ENCODE measurements around the gene USH1G.
"Not testable (repeated sequence)": the region's sequence is repeated elsewhere in the genome, so short reads cannot be mapped to it uniquely, and the experiment has no call there.

The USH1G gene

DNA sequence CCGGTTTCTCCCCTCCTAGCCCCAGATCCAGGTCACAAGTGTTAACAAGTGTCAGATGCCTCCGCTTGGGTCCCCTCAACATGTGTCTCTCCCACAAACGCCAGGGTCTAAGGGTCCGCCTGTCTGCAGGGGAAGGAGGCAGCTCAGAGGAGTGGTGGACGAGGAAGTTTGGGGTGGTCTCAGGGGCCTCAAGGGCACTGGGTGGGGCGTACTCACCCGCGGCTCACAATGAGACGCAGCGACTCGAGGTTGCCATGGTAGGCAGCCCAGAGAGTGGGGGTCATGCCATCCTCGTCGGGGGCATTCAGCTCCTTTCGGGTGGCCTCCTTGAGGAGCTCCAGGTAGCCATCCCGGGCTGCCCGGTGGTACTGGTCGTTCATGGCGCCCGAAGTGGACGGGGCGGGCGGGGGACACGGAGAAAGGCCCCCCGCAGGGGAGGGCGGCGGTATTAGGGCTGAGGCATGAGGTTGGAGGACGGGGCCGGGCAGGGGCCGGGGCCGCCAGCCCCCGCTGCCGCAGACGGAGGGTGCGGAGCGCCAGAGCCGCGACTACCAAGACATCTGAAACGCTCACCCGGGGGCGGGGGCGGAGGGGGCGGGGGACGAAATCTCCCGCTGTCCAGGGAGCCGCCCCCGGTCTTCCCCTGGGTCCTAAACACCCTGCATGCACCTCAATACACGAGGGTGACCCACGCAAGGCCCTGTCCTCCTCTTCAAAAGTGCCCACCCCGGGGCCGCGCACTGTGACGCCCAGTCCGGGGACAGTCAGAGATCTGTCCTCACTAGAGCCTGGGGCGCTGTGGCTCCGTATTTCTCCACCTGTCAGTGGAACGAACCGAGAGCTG, at the start of gene USH1G:
TSS of gene USH1G (minus strand) at position 562 of the 844 bp plus-strand sequence. CDS start at position 380, 182 bp downstream.
- DNase-seq = no peak

DNA sequence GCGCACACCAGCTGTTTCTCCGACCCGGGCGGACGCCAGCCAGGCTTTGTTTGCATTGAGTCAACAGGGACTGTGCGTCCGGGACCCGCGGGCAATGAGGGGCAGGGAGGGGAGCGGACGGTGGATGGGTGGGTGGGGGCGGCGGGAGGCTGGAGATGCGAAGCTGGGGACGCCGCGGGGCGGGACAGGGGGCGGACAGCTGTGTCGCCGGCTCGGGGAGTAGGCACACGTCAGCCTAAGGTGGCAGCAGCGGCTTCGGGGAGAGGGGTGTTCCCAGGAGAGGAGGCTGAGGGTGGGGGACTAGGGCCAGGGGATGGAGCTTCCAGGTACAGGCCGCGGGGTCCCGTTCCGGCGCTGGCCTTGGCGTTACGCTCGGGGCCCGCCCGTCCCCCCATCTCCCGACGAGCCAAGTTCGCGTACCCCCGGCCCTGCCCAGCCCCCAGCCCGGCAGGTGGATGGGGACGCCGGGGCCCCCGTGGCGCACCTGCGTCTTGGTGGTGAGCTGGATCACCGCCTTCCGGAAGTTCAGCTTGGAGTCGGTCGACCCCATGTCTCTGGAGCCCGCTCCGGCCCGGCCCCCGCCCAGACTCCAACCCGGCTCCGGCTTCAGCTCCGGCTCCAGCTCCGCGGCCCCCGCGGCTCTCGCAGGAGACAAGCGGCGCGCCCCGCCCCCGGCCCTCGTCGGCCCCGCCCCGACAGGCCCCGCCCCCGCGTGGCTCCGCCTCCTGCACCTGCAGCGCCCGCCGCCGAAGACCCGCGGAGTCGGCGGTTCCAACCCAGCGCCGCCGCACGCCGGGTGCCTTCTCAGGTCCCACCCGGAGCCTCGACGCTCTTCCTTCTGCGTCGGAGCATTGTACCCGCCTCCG, 49.3 kb upstream of the USH1G start, which contains the start of gene HID1:
TSS of gene HID1 (minus strand) at position 653 of the 866 bp plus-strand sequence. CDS start at position 550, 103 bp downstream.
- DNase-seq = peak; percentile 58

DNA sequence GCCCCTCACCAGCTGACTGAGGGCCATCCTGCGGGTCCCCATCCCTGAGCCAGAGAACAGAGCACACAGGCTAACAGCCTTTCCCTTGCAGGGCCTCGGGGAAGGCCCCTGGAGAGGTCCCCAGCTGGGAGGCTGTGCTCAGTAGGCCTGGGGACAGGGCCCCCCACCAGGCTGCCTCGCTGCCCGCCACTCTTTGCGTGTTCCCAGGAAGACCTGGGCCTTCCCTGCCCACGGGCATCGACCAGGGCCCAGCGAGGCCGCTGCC, 48.7 kb upstream of the USH1G start:
- DNase-seq = no peak

DNA sequence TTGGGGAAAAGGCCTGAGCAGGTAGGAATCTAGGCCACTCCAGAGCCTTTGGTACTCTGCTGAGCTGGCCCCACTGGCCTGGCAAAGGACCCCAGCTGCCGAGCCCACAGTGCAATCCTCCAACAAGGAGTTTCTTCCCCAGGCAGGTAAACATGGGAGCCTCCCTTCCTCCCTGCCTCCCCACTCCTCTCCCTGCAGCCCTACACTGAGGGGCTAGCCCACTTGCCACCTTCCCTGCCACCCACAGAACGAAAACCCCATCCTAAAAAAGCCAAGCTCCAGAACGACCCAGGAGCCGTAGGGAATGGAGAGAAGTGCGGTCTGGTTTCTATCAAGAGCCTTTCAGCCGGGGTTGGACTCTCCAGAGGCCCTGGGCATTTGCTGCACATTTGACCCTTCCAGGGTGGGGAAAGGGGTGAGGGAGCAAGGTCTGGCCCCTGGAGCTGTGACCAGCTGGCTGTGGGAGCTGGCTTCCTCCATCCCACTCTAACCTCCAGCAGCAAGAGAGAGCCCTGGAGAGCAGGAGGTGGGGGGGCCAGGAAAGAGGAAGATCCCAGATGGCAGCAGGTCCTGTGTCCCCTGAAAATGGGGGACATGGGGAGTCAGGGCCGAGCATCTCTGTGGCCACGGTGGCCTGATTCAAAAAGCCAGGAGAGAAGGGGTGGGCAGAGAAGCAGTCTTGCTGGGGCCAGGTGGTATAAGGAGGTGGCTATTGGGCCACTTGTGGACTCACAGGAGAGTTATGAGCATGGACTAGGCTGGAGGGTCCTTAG, 48.2 kb upstream of the USH1G start:
- no peak for DNase-seq

DNA sequence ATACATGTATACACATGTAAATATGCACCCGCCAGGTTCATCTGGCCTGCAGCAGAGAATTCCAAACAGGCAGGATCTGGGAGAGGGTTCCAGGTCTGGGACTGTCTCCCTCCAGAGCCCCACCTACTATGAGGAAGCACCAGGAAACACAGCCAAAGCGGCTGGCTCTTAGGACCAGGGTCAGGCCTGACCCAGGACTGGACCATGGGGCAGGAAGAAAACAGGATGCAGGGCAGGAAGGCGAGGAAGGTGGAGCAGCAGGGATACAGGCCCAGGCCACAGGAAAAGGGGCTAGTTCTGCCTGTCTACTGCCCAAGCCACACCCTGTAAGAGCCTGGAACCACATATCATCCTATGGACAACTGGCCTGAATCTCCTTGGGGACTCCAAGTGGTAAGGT, 47.3 kb upstream of the USH1G start:
- DNase-seq = no peak

DNA sequence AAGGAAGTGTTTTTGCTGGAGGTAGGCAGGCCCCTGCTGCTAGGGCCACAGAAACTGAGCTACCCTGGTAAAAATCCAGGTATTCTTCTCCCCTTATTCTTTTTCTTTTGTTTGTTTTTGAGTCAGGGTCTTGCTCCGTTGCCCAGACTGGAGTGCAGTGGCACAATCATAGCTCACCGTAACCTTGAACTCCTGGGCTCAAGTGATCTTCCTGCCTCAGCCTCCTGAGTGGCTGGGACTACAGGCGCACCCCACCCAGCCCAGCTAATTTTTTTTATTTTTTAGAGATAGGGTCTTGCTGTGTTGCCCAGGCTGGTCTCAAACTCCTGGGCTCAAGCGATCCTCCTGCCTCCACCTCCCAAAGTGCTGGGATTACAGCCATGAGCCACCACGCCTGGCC, 46.4 kb upstream of the USH1G start:
- DNase-seq = not testable (repeated sequence)

DNA sequence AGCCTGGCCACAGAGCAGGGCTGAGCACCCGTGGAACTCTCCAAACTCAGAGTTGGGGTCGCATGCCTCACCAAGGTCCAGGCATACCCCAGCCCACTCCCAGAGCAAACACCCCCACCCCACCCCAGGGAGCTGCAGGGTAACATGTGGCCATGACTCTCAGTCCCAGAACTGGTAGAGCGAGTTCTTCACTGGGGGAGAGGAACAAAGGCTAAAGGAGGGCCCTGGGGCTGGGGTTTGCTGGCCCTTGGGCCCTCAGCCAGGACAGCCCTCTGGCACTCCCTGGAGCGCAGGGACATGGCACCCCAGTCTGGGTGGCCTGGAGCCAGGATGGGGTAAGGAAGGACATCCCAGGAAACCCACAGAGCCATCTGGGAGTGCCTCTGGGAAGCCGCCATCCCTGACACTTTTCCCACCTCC, 45.3 kb upstream of the USH1G start:
- DNase-seq = no peak

DNA sequence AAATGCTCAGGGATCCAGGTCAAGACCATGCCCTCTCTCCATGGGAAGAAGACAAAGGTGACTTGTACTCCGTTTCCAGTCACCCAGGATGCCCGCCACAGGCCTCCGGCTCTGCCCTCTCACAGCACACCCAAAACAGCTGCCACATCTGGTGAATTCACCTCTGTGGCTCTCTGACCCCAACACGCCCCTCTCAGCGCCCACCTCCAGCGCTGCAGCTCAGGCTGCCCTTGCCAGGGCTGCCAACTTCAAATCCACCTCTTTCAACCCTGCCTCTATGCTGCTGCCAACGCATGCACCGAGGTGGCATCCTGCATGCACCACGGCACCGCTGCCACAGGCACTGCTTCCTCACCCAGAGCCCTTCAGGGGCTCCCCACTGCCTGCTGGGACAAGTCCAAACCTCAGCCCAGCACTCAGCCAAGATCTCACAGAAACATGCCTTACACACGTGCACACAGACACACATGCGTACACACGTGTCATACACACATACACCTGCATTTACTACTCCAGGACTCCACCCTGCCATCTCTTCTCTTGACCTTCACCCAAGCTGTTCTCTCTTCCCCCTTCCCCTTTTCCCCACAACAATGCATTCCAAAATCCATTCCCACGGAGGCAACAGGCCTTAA, 42.0 kb upstream of the USH1G start:
- no peak for DNase-seq

DNA sequence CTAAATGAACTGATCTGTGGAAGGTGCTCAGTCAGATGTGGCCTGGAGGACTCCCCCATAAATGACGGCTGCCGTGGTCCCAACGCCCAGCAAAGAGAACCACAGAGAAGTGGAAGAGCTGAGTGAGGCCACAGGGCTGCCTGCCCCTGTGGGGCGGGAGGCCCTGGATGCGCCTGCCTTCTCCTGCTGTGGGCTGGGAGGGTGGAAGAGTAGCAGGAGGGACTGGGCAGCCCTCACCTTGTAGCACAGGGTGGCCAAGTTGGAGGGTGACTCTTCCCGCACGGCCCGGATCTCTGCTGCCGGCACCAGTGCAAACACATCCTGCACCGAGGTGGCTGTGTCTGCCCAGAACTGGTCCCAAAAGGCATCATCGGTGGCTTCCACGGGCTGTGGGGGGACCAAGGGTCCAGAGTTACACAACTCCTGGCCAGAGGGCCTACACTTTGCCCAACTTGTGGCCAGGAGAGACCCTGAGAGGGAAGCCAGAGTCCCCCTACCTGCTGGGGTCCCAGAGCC, 41.2 kb upstream of the USH1G start:
- no peak for DNase-seq

DNA sequence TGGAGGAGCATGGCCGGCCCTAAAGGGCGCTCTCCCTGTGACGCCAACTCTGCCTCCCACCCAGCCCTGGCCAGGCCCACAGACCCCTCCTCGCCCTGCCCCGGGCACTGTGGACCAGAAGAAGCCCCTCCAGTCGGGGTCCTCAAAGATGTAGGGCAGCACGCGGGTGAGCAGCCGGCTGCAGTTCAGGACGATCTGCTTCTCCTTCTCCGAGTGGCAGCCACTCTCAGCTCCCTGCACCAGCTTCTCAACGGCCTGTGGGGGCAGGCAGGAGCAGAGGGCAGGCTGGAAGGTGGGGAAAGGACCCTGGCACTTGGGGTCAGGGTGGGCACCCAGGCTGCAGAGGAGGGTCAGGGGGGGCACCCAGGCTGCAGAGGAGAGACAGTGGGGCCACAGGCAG, 40.6 kb upstream of the USH1G start:
- no peak for DNase-seq

DNA sequence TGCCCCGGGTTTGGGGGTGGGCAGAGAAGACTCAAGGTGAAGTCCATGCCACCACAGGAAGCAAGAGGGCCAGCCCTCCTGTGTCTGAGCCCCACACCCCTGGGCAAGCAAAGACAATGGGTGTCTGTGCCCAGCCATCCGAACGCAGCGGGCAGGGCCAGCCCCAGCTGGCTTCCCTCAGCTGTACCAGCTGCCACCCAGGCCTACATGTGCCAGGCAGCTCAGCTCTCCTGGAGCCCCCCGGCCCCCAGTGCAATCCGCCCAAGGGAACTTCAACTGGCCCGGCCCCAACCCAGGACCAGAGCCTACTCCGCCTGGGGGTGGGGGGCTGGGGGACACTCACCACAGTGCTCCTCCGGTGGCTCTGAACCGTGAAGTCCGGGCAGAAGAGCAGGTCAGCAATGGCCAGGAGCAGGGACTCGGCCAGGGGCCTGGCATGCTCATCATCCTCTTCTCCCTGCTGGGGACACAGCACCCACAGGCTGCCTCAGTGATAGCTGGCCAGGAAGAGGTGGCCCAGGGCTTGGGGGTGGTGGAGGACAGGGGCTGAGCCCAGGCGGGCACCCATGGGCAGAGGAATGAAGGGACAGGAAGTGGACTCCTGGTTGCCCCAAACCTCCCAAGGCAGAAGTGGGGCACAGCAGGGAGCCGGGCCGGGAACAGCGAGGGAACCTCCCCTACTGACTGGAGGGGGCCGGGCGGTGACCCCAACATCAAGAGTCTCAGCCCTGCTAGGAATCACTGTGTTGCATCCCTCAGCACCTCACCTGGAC, 39.8 kb upstream of the USH1G start:
- no peak for DNase-seq

DNA sequence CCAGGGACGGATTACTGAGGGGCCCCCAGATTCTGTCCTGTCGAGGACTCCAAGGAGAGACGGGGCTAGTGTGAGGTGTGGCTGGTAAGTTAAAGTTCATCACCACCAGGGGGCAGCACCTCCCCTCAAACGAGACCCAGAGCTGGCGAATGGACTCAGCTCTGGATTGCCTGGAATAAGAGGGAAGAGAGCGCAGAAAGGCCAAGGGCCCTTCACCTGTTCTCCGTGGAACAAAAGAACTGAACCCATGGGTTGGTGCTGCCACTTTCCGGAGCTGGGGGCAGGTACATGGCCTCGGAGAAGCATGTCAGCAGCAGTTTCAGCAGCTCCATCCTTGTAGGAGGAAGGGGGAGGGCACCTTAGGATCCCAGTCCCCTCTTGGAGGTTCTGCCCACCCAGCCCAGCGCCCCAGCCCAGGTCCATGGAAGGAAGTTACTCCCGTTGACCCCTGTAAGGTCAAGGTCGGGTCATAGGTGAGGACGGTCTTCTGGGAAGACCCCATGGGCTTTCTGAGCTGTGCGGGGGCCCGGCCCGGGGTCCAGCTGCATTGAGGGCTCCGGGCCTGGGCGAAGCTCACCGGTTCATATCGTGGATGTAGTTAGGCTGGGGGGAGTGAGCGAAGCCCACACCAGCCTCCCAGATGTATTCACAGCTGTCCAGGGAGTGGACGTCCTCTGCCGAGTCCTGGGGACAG, 38.7 kb upstream of the USH1G start:
- DNase-seq = peak; percentile 88

DNA sequence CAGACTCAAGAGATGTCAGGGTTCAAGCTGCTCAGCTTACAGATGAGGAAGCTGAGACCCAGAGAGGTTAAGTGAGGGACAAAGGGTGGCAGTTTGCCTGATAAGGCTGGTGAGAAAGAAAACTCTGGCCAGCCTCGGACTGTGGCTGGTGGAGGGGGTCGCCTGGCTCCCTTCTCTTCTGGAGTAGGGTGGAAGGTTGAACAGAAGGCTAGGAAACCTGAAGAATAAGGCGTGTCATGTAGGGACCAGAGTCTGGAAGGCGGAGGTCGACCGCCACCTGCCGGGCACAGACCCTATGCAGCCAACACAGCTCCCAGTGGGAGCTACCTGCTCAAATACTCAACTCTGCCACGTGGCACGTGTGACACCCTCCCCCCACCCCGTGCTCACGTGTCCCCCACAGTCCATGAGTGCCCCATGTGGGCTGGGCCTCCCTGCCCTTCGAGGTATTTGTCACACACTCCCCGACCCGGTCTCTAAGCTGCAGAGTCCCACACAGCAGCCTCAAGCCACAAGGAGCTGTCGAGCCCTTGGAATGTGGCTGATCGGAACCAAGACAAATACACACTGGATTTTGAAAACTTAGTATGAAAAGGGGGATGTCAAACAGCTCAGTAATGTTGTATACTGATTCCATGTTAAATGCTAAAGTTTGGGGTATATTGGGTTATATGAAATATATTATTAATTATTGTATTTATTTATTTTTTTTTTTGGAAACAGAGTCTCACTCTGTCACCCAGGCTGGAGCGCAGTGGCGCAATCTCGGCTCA, 37.7 kb upstream of the USH1G start:
- peak; percentile 59 for DNase-seq

DNA sequence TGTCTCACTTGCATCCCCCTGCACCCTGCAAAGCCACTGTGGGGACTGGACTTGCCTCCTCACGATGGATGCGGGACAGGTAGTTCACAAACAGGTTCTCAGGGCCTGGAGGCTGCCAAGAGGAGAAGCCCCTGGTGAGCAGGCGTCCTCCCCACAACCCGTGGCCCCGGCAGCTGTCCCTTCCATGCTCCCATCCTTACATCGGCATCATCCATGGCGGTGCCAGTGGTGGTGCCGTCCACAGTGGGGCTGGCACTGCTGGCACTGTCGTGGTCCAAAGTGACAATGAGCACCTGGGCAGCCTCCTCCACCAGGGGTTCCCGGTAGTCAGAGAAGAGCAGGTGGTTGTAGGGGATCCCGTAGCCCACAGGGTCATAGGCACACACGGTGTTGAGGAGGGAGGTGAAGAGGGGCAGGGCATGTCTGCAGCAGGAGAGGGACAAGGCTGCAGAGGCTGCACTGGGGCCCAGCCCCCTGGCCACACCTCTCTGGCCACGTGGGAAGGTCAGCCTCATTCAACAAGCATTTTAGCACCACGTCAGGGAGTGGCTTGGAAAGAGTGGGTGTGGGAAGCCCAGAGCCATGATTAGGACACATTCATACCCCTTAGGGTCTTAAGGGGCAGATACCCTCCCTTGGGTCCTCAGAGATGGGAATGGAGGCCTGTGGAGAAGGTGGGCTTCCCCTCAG, 36.9 kb upstream of the USH1G start:
- no peak for DNase-seq

DNA sequence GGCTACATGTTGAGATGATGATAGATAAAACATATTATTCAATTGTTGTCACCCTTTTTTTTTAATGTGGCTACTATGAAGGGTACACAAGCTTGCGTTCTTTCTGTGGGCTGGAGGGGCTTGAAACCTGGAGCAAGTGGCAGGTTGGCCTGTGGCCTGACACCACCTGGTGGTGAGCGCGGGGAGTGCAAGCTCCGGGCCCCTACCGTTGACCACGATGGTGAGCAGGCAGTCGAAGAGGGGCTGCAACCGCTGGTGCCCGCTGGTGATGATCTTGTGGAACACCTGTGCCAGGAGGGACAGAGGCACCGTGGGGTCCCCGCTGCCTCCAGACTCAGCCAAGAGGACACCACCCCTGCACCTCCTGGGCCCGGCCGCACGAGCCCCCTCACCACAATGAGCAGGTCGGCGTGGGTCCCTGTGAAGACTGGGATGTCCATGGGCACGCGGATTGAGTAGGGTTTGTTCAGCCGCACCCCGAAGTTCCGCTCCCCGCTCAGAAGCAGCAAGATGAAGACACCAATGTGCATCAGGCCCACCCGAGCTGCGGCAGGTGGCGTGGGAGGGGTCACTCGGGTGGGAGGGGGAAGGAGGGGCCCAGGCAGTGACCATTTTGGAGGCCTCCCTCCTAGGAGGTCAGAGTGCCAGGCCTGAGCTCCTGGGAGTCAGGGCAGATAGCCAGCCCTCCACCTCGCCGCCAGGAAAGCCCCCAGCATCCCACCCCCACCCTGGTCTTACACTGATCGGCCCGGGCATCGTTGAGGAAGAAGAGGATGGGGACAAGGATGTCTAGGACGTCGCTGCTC, 35.1 kb upstream of the USH1G start:
- peak; percentile 72 for DNase-seq

DNA sequence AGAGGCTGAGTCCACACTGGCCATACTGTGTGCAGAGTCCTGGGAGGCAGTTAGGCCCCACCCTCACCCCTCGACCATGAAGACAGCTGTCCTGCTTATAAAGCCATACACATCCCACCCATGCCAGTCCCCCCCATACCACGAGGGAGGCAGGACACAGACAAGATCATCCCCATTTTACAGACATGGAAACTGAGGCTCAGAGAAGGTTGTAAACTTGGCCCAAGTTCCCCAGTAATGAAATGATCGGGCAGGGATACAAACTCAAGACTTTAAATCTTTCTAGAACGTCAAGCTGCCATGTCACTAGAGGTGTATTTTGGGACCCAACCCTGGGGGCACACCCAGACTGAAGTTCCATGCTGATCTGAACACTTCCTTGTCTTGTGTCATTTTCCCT, 33.0 kb upstream of the USH1G start:
- DNase-seq = no peak

DNA sequence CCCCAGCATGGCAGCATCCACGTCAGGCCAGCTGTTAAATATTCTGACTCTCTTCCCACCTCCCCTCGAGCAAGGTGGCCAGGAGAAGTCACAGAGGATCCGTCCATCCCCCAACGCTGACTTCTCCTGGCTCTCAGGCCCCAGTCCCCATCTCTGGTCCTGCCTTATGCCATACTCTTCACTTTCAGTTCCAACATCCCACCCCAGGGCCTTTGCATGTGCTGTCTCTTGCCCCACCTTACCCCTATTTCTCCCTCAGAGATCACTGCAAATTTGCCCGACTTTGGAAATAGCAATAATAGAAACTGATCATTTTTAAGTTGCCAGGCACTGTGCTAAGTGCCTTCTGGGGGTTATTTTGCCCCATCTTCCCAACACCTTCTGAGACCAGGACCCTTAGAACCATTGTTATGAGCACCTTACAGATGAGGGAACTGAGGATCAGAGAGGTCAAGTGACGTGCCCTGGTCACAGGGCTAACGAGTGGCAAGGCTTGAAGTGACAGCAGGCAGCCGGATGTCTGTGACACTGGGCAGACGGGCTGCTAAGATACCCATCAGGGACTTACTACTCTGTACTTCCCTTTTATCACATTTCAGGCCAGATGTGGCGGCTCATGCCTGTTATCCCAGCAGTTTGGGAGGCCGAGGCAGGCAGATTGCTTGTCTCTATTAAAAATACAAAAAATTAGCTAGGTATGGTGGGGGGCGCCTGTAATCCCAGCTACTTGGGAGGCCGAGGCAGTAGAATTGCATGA, 31.8 kb upstream of the USH1G start:
- DNase-seq = no peak

DNA sequence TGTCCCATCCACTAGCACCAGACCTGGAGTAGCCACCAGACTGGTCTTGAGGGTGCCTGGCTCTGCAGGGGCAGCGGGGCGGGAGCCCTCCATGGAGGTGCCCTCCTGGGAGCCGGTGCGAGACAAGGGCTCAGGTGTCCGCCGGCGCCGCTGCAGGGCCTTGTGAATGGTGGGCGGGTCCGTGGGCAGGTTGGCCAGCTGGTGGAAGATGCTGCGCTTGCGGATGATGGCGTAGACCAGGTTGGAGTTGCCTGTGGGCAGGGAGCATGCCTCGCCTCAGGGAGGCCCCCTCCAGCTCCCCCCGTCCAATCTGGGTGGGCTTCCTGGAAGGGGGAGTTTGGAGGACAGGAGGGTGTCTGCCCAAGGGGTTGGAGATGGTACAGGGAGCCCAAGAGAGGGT, 31.1 kb upstream of the USH1G start:
- no peak for DNase-seq

Data from left hindlimb (tissue), 1 donor.